Keratinocyte (primary cell): ENCODE measurements around the gene GPR42. TPM values are rescaled to one million over a fixed set of nuclear protein-coding genes. Genes with fewer than 3 reads are reported as not detected.
"Not testable (repeated sequence)": the region's sequence is repeated elsewhere in the genome, so short reads cannot be mapped to it uniquely, and the experiment has no call there.

Source experiments
- DNase-seq: peaks from one replicate; pipeline ENCODE4 v3.0.0-alpha.2; 2011; ENCODE audit warnings: low read depth, missing footprints, low spot score
- FAIRE-seq: peaks from 2 replicates; lab custom pipeline; 2011; peaks lifted over from hg19 to GRCh38; lab: Jason Lieb, UNC
- H2AFZ ChIP-seq: 2 replicates; pipeline ENCODE4 v1.6.0; 2012; ENCODE audit warnings: low read length, control low read depth, inconsistent platforms; ENCODE audit not compliant: control insufficient read depth
- H3K27ac ChIP-seq: 2 replicates; pipeline ENCODE4 v1.5.1; 2011; ENCODE audit warnings: low read length; ENCODE audit not compliant: control insufficient read depth, insufficient read depth
- H3K27me3 ChIP-seq: 3 replicates; pipeline ENCODE4 v1.6.0; 2011; ENCODE audit warnings: low read length; ENCODE audit not compliant: control insufficient read depth, insufficient read depth; ENCODE audit errors: extremely low read depth
- H3K36me3 ChIP-seq, 2 experiments: 2 replicates in 1 of 2; 3 replicates in 1 of 2; pipeline ENCODE4 v1.5.1; 2011; ENCODE audit warnings: low read length in 2 of 2, mild to moderate bottlenecking in 1 of 2; ENCODE audit not compliant: control insufficient read depth in 2 of 2, insufficient read depth in 2 of 2; ENCODE audit errors: extremely low read depth in 1 of 2
- H3K4me1 ChIP-seq: 3 replicates; pipeline ENCODE4 v1.5.1; 2011; ENCODE audit warnings: low read length; ENCODE audit not compliant: control insufficient read depth, insufficient read depth; ENCODE audit errors: extremely low read depth
- H3K4me2 ChIP-seq: 3 replicates; pipeline ENCODE4 v1.6.0; 2011; ENCODE audit warnings: low read depth, low read length; ENCODE audit not compliant: control insufficient read depth, insufficient read depth; ENCODE audit errors: extremely low read depth
- H3K4me3 ChIP-seq, 3 experiments: fragments of 200-600 bp in 1 of 3; sonication (generic) in 1 of 3; 2 replicates in 2 of 3; 3 replicates in 1 of 3; pipeline ENCODE4 v1.5.1; 2011 to 2016; ENCODE audit warnings: low read length in 3 of 3, mild to moderate bottlenecking in 3 of 3, control low read depth in 2 of 3, inconsistent platforms in 1 of 3, low read depth in 1 of 3, mixed read lengths in 1 of 3, mixed run types in 1 of 3, moderate library complexity in 1 of 3; ENCODE audit not compliant: control insufficient read depth in 2 of 3, insufficient read depth in 2 of 3; ENCODE audit errors: extremely low read depth in 1 of 3
- H3K79me2 ChIP-seq: 2 replicates; pipeline ENCODE4 v1.6.0; 2012; ENCODE audit warnings: low read length; ENCODE audit not compliant: control insufficient read depth, insufficient read depth
- H3K9ac ChIP-seq: 3 replicates; pipeline ENCODE4 v1.6.0; 2011; ENCODE audit warnings: low read length; ENCODE audit not compliant: control insufficient read depth, insufficient read depth; ENCODE audit errors: extremely low read depth
- H3K9me1 ChIP-seq: 3 replicates; pipeline ENCODE4 v1.6.0; 2011; ENCODE audit warnings: low read length; ENCODE audit not compliant: control insufficient read depth, insufficient read depth; ENCODE audit errors: extremely low read depth
- H3K9me3 ChIP-seq: 2 replicates; pipeline ENCODE4 v1.5.1; 2012; ENCODE audit warnings: low read depth, low read length; ENCODE audit not compliant: control insufficient read depth
- H4K20me1 ChIP-seq: 3 replicates; pipeline ENCODE4 v1.6.0; 2011; ENCODE audit warnings: low read length; ENCODE audit not compliant: control insufficient read depth, insufficient read depth; ENCODE audit errors: extremely low read depth
- EZH2 ChIP-seq: IDR thresholded peaks from one replicate; pipeline ENCODE4 v1.6.1; 2012; ENCODE audit warnings: inconsistent platforms, mild to moderate bottlenecking, low read length, moderate library complexity
- dilution Hi-C: fragments of 300-500 bp; cut with MboI; formaldehyde crosslinking; loops from one replicate; pipeline ENCODE4 v1.7.0; 2020; ENCODE audit warnings: low sequenced_read_pairs; ENCODE audit not compliant: extremely low pct_ligation_motif_present
- polyA plus RNA-seq, 5 experiments: library from polyadenylated mRNA; depleted of rRNA in 3 of 5; stranded (reverse) in 3 of 5; stranded (forward) in 1 of 5; unstranded in 1 of 5; fragments of >200 nt; gene quantifications; 1 replicate in 1 of 5; 2 replicates in 3 of 5; 3 replicates in 1 of 5; pipeline versions ENCODE4 v1.2.1 to v1.2.3, GENCODE V29; 2011 to 2012; ENCODE audit warnings: missing spikeins in 2 of 5, low read depth in 1 of 5, low replicate concordance in 1 of 5
- TF ChIP-seq, protein P1 (sequence below), 3 experiments: IDR thresholded peaks in 1 of 3; conservative IDR thresholded peaks in 1 of 3; optimal IDR thresholded peaks in 1 of 3; 2 replicates in 2 of 3; 3 replicates in 1 of 3; pipeline versions ENCODE3 to v1.5.1; 2011; ENCODE audit warnings: low read length in 3 of 3, mild to moderate bottlenecking in 3 of 3, moderate library complexity in 2 of 3, control low read depth in 1 of 3, inconsistent platforms in 1 of 3; ENCODE audit not compliant: insufficient read depth in 2 of 3; ENCODE audit errors: extremely low read depth in 1 of 3

The GPR42 gene
- polyA plus RNA-seq, 1 donor (not counting 4 experiments of a cell fraction or from before 2014, with no cell fraction given) = not detected

DNA sequence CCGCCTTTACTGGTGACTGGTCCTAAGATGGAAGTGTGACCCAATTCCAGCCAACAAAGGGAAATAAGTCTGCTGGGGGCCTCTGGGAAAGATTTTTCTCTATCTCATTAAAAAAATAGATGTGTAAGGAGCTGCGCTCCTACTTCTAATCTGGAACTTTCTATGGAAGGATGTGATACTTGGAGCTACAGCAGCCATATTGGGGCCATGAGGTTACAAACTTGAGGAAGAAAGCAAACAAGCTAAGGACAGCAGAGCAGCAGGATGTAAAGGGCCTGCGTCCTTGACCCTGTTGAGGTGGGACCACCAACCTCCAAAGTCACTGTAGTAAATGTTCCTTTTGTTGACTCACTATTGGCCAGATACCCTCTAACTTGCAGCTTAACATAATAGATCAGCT is 7.5 kb downstream of the GPR42 start:
- Histone ChIP-seq H3K36me3 (no peaks in the 10 kb centered on the region), H4K20me1 (no peaks in the 10 kb centered on the region), H3K79me2 (no peaks in the 10 kb centered on the region), H2AFZ (no peak overlapping the region), H3K27ac (no peak overlapping the region), H3K9me1 (no peaks in the 10 kb centered on the region), H3K4me2 (no peak overlapping the region), H3K27me3 (no peaks in the 10 kb centered on the region), H3K9ac (no peak overlapping the region), H3K4me1 (no peaks in the 10 kb centered on the region), H3K4me3 (no peak overlapping the region), H3K9me3 (no peaks in the 10 kb centered on the region)
- no peak for TF ChIP-seq EZH2
- TF ChIP-seq, protein P1, sequence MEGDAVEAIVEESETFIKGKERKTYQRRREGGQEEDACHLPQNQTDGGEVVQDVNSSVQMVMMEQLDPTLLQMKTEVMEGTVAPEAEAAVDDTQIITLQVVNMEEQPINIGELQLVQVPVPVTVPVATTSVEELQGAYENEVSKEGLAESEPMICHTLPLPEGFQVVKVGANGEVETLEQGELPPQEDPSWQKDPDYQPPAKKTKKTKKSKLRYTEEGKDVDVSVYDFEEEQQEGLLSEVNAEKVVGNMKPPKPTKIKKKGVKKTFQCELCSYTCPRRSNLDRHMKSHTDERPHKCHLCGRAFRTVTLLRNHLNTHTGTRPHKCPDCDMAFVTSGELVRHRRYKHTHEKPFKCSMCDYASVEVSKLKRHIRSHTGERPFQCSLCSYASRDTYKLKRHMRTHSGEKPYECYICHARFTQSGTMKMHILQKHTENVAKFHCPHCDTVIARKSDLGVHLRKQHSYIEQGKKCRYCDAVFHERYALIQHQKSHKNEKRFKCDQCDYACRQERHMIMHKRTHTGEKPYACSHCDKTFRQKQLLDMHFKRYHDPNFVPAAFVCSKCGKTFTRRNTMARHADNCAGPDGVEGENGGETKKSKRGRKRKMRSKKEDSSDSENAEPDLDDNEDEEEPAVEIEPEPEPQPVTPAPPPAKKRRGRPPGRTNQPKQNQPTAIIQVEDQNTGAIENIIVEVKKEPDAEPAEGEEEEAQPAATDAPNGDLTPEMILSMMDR (optimal IDR thresholded peaks at IDR 0.05 in 1 of 3, IDR thresholded peaks at IDR 0.05 in 1 of 3, conservative IDR thresholded peaks at IDR 0.05 in 1 of 3; ENCODE audit: extremely low read depth in 1 of 3, insufficient read depth in 2 of 3, low read length in 3 of 3) = no peak
- dilution Hi-C loops = no loop called here
- no peak for FAIRE-seq
- DNase-seq = no peak

DNA sequence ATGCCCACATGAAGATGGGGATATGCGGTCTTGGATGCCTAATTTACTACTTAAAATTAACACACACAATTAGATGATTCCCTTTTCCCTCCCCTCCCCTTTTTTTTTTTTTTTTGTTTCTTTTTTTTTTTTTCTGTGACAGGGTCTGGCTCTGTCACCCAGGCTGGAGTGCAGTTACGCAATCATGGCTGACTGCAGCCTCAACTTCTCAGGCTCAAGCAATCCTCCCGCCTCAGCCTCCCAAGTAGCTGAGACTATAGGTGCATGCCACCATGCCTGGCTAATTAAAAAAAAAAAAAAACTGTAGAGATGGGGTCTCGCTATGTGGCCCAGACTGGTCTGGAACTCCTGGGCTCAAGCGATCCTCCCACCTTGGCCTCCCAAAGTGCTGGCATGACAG is 8.7 kb downstream of the GPR42 start:
- FAIRE-seq, H3K27me3 ChIP-seq: not testable (repeated sequence)

DNA sequence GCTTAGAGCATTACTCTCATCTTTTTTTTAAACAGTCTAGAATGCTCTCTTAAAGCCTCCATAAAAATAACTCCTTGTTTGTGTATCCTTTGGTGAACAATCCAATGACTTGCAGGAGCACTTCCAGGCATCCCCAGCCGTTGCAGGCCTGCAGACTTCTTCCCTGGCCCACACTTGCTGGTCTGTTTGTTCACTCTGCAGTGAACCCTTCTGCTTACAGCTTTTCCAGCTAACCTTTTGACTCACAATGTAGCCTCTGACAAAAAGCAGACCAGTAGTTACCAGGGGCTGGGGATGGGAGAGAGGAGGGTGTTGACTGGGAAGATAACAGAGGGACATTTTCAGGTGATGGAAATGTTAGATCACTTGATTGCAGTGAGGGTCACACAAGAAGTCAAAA is 9.1 kb downstream of the GPR42 start:
- H3K9me3 ChIP-seq = no peaks in the 10 kb centered on the region
- no peaks in the 10 kb centered on the region for H4K20me1 ChIP-seq
- no peaks in the 10 kb centered on the region for H3K4me1 ChIP-seq
- H3K4me2 ChIP-seq = no peak overlapping the region
- H3K9me1 ChIP-seq = no peaks in the 10 kb centered on the region
- DNase-seq = no peak
- no peak for FAIRE-seq
- no peak overlapping the region for H2AFZ ChIP-seq
- no peaks in the 10 kb centered on the region for H3K79me2 ChIP-seq
- no peaks in the 10 kb centered on the region for H3K36me3 ChIP-seq
- no peaks in the 10 kb centered on the region for H3K27me3 ChIP-seq
- dilution Hi-C loops = no loop called here
- no peak overlapping the region for H3K9ac ChIP-seq
- no peak overlapping the region for H3K4me3 ChIP-seq
- no peak overlapping the region for H3K27ac ChIP-seq
- TF ChIP-seq, protein P1 (optimal IDR thresholded peaks at IDR 0.05 in 1 of 3, IDR thresholded peaks at IDR 0.05 in 1 of 3, conservative IDR thresholded peaks at IDR 0.05 in 1 of 3; ENCODE audit: extremely low read depth in 1 of 3, insufficient read depth in 2 of 3, low read length in 3 of 3) = no peak
- TF ChIP-seq EZH2 = no peak

More for the DNA sequence above, 8.7 kb downstream of the GPR42 start:
- H4K20me1 ChIP-seq, H3K9me3 ChIP-seq, H3K79me2 ChIP-seq, H3K27ac ChIP-seq, H3K4me3 ChIP-seq, H3K4me1 ChIP-seq, dilution Hi-C loops, DNase-seq, H3K36me3 ChIP-seq, H3K9ac ChIP-seq, H2AFZ ChIP-seq, H3K4me2 ChIP-seq, H3K9me1 ChIP-seq: not testable (repeated sequence)
